Skeletal muscle tissue (tissue), 5 donors: Measurements from ENCODE around the gene SLC7A5. TPM values are rescaled to one million over a fixed set of nuclear protein-coding genes. Genes with fewer than 3 reads are reported as not detected.
"Not testable (repeated sequence)": the region's sequence is repeated elsewhere in the genome, so short reads cannot be mapped to it uniquely, and the experiment has no call there.

Experiments
- H3K27ac ChIP-seq: one replicate; pipeline ENCODE4 v1.7.0; 2013; ENCODE audit warnings: mild to moderate bottlenecking, low read depth, low read length, inconsistent platforms
- H3K27me3 ChIP-seq, 3 donors: one replicate each; pipeline ENCODE4 v1.7.0; 2013; ENCODE audit warnings: low read length in 3 of 3; ENCODE audit not compliant: control insufficient read depth in 3 of 3, insufficient read depth in 3 of 3
- H3K36me3 ChIP-seq, 3 donors: one replicate each; pipeline ENCODE4 v1.7.0; 2013; ENCODE audit warnings: low read length in 3 of 3; ENCODE audit not compliant: control insufficient read depth in 3 of 3, insufficient read depth in 3 of 3
- H3K4me1 ChIP-seq, 3 donors: one replicate each; pipeline ENCODE4 v1.7.0; 2013; ENCODE audit warnings: low read length in 3 of 3, mild to moderate bottlenecking in 3 of 3; ENCODE audit not compliant: control insufficient read depth in 3 of 3, insufficient read depth in 3 of 3
- H3K4me3 ChIP-seq, 3 donors: one replicate each; pipeline ENCODE4 v1.7.0; 2013; ENCODE audit warnings: low read length in 3 of 3
- H3K9ac ChIP-seq, 3 donors: one replicate each; pipeline ENCODE4 v1.7.0; 2013; ENCODE audit warnings: low read length in 3 of 3, mild to moderate bottlenecking in 3 of 3, moderate library complexity in 2 of 3, low read depth in 1 of 3
- H3K9me3 ChIP-seq, 3 donors: one replicate each; pipeline ENCODE4 v1.7.0; 2013; ENCODE audit warnings: low read length in 3 of 3; ENCODE audit not compliant: control insufficient read depth in 3 of 3
- small RNA-seq: library from RNA; depleted of rRNA; stranded (forward); fragments of <200 nt; gene quantifications from one replicate; pipeline ENCODE3, GENCODE V24; 2014
- total RNA-seq: library from RNA; depleted of rRNA; stranded (reverse); fragments of >200 nt; gene quantifications from one replicate; pipeline ENCODE4 v1.2.3, GENCODE V29; 2014
- donor health status: Osteomylitis.

Gene SLC7A5
- total RNA-seq, 1 donor from 2014 or later = 3.1 TPM

DNA sequence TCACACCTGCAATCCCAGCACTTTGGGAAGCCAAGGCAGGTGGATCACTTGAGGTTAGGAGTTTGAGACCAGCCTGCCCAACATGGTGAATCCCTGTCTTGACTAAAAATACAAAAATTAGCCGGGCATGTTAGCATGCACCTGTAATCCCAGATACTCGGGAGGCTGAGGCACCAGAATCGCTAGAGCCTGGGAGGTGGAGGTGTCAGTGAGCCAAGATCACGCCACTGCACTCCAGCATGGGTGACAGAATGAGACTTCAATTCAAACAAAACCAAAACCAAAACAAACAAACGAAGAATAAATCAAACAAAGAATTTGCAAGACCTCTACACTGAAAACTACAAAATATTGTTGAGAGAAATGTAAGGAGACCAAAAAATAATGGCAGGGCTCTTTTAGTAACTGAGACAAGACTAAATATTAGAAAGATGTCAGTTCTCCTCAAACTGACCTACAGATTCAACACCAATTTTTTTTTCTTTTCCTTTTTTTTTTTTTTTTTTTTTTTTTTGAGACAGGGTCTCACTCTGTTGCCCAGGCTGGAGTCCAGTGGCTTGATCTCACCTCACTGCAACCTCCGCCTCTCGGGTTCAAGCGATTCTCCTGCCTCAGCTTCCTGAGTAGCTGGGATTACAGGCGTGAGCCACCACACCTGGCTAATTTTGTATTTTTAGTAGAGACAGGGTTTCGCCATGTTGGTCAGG is 80.4 kb downstream of the SLC7A5 start:
- H3K9ac ChIP-seq, H3K36me3 ChIP-seq, H3K9me3 ChIP-seq, H3K27ac ChIP-seq, H3K27me3 ChIP-seq, H3K4me3 ChIP-seq: not testable (repeated sequence)
- peaks cover 9 to 20% (median 15%) of the 10 kb centered on the region in 3 donors for H3K4me1 ChIP-seq

DNA sequence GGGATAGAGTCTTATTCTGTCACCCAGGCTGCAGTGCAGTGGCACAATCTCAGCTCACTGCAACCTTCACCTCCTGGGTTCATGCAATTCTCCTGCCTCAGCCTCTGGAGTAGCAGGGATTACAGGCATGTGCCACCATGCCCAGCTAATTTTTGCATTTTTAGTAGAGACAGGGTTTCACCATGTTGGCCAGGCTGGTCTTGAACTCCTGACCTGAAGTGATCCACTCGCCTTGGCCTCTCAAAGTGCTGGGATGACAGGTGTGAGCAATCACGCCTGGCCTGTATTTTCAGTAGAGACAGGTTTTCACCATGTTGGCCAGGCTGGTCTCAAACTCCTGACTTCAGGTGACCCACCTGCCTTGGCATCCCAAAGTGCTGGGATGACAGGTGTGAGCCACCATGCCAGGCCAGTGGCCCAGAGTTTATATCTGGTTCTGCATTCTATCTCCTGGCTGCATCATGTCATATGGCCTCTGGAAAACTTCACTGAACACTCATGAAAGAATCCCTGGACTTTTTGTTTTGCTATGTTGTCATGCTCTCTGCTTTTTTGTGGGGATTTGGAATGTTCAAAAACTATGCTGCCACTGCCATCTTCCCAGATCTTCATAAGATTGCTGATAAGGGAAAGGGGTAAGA is 81.7 kb downstream of the SLC7A5 start:
- peaks cover 9 to 20% (median 15%) of the 10 kb centered on the region in 3 donors for H3K4me1 ChIP-seq
- not testable (repeated sequence) for H3K36me3 ChIP-seq, H3K4me3 ChIP-seq, H3K27ac ChIP-seq, H3K9ac ChIP-seq, H3K9me3 ChIP-seq, H3K27me3 ChIP-seq

DNA sequence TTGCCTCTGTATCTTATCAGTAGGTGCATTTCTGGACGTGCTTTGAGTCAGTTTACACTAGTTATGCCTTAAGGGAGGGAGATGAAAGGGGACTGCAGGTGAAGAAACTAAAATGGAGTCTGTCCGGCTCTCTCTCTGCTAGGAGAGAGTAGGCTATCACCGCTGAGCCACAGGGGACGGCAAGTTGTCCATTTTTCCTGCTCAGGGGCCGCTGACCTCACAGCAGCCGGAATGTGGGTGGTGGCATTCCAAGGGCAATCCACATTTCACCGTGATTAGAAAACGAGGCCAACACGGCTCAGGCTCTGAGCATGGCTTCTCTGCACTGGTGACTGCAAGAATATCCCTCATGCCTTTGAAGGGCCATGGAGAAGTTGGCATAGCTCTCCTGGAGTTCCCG is 84.5 kb downstream of the SLC7A5 start:
- Histone ChIP-seq H3K27me3 (peaks cover 0 to 4% (median 0%) of the 10 kb centered on the region in 3 donors), H3K9ac (no peak overlapping the region), H3K36me3 (no peaks in the 10 kb centered on the region), H3K4me1 (peaks cover 6 to 8% (median 6%) of the 10 kb centered on the region in 3 donors), H3K27ac (no peak overlapping the region), H3K4me3 (no peak overlapping the region), H3K9me3 (no peaks in the 10 kb centered on the region)

- Histone ChIP-seq H3K4me3 (no peak overlapping the region), H3K36me3 (no peaks in the 10 kb centered on the region), H3K27ac (no peak overlapping the region), H3K27me3 (peaks cover 0 to 4% (median 0%) of the 10 kb centered on the region in 3 donors), H3K4me1 (peaks cover 5 to 17% (median 15%) of the 10 kb centered on the region in 3 donors), H3K9me3 (no peaks in the 10 kb centered on the region), H3K9ac (no peak overlapping the region)
Observed at GRCh38 chr16:87782033-87782432, 87.3 kb downstream of the SLC7A5 start.

DNA sequence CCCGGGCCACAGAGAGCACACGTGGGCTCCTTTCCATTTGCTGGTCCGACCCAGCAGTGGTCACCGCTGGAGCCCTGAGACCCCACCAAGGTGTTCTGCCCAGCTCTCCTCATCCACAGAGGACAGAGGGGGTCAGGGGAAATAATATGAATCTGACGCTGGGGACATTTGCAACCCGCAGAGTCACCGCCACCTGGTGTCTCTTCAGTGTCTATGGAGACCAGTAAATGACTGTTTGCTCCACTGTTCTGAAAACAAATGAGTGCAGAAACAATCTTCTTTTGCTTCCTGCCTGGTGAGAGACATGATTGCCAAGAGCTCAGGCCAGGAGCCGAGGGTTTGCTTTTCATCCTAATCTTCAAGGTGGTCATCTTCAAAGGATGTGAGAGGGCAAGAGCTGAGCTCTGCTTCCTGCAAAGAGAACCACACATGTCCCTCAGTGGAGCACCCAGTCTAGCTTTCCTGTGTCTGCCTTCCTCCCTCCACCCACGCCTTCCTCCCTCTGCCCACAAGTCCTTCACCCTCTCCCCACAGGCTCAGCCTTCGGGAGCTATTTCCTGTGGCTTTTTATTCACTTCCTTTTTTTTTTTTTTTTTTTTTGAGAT is 88.8 kb downstream of the SLC7A5 start:
- Histone ChIP-seq H3K4me1 (peaks cover 5 to 17% (median 15%) of the 10 kb centered on the region in 3 donors), H3K9ac (no peak overlapping the region), H3K27ac (no peak overlapping the region), H3K9me3 (no peaks in the 10 kb centered on the region), H3K4me3 (no peak overlapping the region), H3K36me3 (no peaks in the 10 kb centered on the region), H3K27me3 (peaks cover 0 to 4% (median 0%) of the 10 kb centered on the region in 3 donors)

Small RNAs within 50 kb of the gene (small RNA-seq; reads per million reads assigned to genes)
- not detected for gene MIR6775

Other genes with a start within 250 kb of the SLC7A5 start
- gene KLHDC4, start 103.5 kb downstream of the SLC7A5 start, total RNA-seq = 20.4 TPM
- not detected for gene CA5A, start 67.0 kb upstream of the SLC7A5 start, total RNA-seq
- gene BANP, start 81.9 kb upstream of the SLC7A5 start, total RNA-seq = 28.2 TPM